Measurements from ENCODE around the gene ICAM2.

DNA sequence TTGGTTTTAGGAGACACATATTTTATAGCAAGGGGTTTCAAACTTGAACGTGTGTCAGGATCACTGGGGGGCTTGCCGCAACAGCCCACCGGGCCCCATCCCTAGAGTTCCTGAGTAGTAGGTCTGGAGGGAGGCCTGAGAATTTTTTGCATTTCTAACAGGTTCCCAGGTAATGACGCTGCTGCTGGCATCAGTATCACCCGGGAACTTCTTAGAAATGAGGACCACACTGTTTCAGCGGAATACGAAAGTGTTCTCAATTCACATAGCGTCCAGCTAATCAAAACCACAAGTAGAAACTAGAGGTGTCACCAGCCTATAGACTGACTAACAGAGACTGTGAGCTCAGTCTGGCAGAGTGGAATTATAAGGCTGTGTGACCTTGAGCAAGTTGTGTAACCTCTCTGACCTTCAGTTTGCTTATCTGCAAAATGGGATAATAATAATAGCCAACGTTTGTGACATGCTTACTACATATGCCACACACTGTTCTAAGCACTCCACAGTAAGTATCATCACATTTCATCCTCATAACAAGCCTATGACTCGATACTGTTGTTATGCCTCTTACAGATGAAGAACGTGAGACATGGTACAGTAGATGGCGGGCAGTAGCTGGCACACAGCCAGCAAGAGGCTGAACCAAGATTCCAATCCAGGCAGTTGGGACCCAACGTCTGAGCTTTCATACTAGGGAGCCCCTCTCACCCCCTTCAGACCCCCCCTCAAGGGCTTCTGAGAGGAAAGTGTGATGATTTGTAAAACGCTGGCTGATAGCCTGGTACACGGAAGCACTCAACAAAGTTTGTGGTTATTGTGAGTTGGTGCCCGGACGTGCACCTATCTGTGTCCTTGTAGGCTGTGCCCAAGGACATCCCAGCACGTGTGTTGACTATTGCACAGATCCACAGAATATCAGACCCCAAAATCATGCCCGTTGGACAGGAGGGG, 4.6 kb upstream of the ICAM2 start:
- TF ChIP-seq ZBTB43 (CRISPR knock-in tag; IDR thresholded peaks at IDR 0.05), result no peak
- TF ChIP-seq, protein P1, sequence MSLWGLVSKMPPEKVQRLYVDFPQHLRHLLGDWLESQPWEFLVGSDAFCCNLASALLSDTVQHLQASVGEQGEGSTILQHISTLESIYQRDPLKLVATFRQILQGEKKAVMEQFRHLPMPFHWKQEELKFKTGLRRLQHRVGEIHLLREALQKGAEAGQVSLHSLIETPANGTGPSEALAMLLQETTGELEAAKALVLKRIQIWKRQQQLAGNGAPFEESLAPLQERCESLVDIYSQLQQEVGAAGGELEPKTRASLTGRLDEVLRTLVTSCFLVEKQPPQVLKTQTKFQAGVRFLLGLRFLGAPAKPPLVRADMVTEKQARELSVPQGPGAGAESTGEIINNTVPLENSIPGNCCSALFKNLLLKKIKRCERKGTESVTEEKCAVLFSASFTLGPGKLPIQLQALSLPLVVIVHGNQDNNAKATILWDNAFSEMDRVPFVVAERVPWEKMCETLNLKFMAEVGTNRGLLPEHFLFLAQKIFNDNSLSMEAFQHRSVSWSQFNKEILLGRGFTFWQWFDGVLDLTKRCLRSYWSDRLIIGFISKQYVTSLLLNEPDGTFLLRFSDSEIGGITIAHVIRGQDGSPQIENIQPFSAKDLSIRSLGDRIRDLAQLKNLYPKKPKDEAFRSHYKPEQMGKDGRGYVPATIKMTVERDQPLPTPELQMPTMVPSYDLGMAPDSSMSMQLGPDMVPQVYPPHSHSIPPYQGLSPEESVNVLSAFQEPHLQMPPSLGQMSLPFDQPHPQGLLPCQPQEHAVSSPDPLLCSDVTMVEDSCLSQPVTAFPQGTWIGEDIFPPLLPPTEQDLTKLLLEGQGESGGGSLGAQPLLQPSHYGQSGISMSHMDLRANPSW (CRISPR knock-in tag; conservative IDR thresholded peaks at IDR 0.05; ENCODE audit: low read depth), result no peak
- no peak for TF ChIP-seq ERG (CRISPR knock-in tag; IDR thresholded peaks at IDR 0.05)
- no peak for TF ChIP-seq CTCF (IDR thresholded peaks at IDR 0.05)
- TF ChIP-seq ETV6 (CRISPR knock-in tag; IDR thresholded peaks at IDR 0.05), result no peak
- no peak for TF ChIP-seq KAT7 (CRISPR knock-in tag; IDR thresholded peaks at IDR 0.05; ENCODE audit: borderline replicate concordance)
- TF ChIP-seq ZNF121 (CRISPR knock-in tag; IDR thresholded peaks at IDR 0.05), result no peak
- TF ChIP-seq JUN (CRISPR knock-in tag; IDR thresholded peaks at IDR 0.05), result no peak
- TF ChIP-seq FOXJ3 (CRISPR knock-in tag; IDR thresholded peaks at IDR 0.05; ENCODE audit: borderline replicate concordance), result no peak
- TF ChIP-seq IRF2 (CRISPR knock-in tag; IDR thresholded peaks at IDR 0.05; ENCODE audit: borderline replicate concordance, low read depth), result no peak
- TF ChIP-seq, protein P2, sequence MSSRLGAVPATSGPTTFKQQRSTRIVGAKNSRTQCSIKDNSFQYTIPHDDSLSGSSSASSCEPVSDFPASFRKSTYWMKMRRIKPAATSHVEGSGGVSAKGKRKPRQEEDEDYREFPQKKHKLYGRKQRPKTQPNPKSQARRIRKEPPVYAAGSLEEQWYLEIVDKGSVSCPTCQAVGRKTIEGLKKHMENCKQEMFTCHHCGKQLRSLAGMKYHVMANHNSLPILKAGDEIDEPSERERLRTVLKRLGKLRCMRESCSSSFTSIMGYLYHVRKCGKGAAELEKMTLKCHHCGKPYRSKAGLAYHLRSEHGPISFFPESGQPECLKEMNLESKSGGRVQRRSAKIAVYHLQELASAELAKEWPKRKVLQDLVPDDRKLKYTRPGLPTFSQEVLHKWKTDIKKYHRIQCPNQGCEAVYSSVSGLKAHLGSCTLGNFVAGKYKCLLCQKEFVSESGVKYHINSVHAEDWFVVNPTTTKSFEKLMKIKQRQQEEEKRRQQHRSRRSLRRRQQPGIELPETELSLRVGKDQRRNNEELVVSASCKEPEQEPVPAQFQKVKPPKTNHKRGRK (CRISPR knock-in tag; IDR thresholded peaks at IDR 0.05; ENCODE audit: borderline replicate concordance), result no peak
